Panc1 (cell line): ENCODE results near the gene STXBP3. TPM values are rescaled to one million over a fixed set of nuclear protein-coding genes. Genes with fewer than 3 reads are reported as not detected.

Experiments used
- ATAC-seq: fragments of 200-7000 bp; cut with Tn5 transposase; 2 replicates; pipeline ENCODE4 v1.9.1; 2020; ENCODE audit warnings: mild to moderate bottlenecking, moderate library complexity
- BruUV-seq: library from RNA; stranded (reverse); fragments of 400-500 nt; replicated peaks from 2 replicates; lab custom pipeline; 2021; lab: Mats Ljungman, UMichigan
- CTCF ChIA-PET: fragments of 300-600 bp; sonication (Branson Sonifier 250); formaldehyde crosslinking; loops from one replicate; lab custom pipeline; 2022; ENCODE audit warnings: antibody characterized with exemption; lab: Charles Lee
- POLR2A ChIA-PET: fragments of 300-600 bp; sonication (Branson Sonifier 250); formaldehyde crosslinking; loops from one replicate; lab custom pipeline; 2022; ENCODE audit warnings: antibody characterized with exemption; lab: Charles Lee
- DNase-seq: peaks from one replicate; pipeline ENCODE4 v3.0.0-alpha.2; 2010; ENCODE audit warnings: low read depth, low spot score
- H3K27ac ChIP-seq: 2 replicates; pipeline ENCODE4 v1.5.1; 2011; ENCODE audit warnings: mild to moderate bottlenecking, low read length, inconsistent platforms
- H3K27me3 ChIP-seq: fragments of 200-500 bp; sonication (Bioruptor generic); 2 replicates; pipeline ENCODE4 v1.6.0; 2014; ENCODE audit warnings: low read length, inconsistent platforms; ENCODE audit not compliant: control insufficient read depth, insufficient read depth
- H3K36me3 ChIP-seq: fragments of 200-500 bp; sonication (Bioruptor generic); 2 replicates; pipeline ENCODE4 v1.5.1; 2014; ENCODE audit warnings: inconsistent platforms, mild to moderate bottlenecking, low read length, moderate library complexity; ENCODE audit not compliant: control insufficient read depth, insufficient read depth
- H3K4me1 ChIP-seq: 2 replicates; pipeline ENCODE4 v1.5.1; 2011; ENCODE audit warnings: inconsistent platforms, mild to moderate bottlenecking, low read length, moderate library complexity; ENCODE audit not compliant: control insufficient read depth, insufficient read depth
- H3K4me3 ChIP-seq, 2 experiments: 2 replicates each; pipeline ENCODE4 v1.5.1; 2011 to 2012; ENCODE audit warnings: low read depth in 2 of 2, low read length in 2 of 2, mild to moderate bottlenecking in 2 of 2, inconsistent platforms in 1 of 2, moderate library complexity in 1 of 2
- H3K9me3 ChIP-seq: fragments of 200-500 bp; sonication (Bioruptor generic); 2 replicates; pipeline ENCODE4 v1.5.1; 2014; ENCODE audit warnings: low read depth, mild to moderate bottlenecking, inconsistent platforms, low read length, moderate library complexity; ENCODE audit not compliant: control insufficient read depth, insufficient read depth
- CTCF ChIP-seq: fragments of 450-650 bp; IDR thresholded peaks from 2 replicates; pipeline ENCODE4 v1.5.1; 2017; ENCODE audit warnings: mild to moderate bottlenecking
- POLR2AphosphoS5 ChIP-seq: IDR thresholded peaks from 2 replicates; pipeline ENCODE4 v1.6.1; 2012; ENCODE audit warnings: mild to moderate bottlenecking, low read depth, low read length, moderate library complexity
- REST ChIP-seq, 2 experiments: IDR thresholded peaks; 2 replicates each; pipeline ENCODE4 v1.6.1; 2011 to 2012; ENCODE audit warnings: low read depth in 2 of 2, control low read depth in 1 of 2, low read length in 1 of 2, mild to moderate bottlenecking in 1 of 2, moderate library complexity in 1 of 2; ENCODE audit not compliant: insufficient read depth in 1 of 2
- SIN3A ChIP-seq: IDR thresholded peaks from 2 replicates; pipeline ENCODE4 v1.6.1; 2012; ENCODE audit warnings: low read depth, mild to moderate bottlenecking, low read length, moderate library complexity, borderline replicate concordance; ENCODE audit not compliant: insufficient read depth
- TCF7L2 ChIP-seq: IDR thresholded peaks from 2 replicates; pipeline ENCODE4 v1.6.1; 2011; ENCODE audit warnings: mild to moderate bottlenecking, low read depth, low read length, inconsistent platforms
- in situ Hi-C: cut with HindIII; loops from 2 replicates; pipeline ENCODE4 v1.10.0; 2016; ENCODE audit warnings: low sequenced_read_pairs, low pct_unique_long_range_greater_than_20kb
- intact Hi-C: fragments of 100-400 bp; cut with micrococcal nuclease; formaldehyde crosslinking; loops from one replicate; pipeline ENCODE4 v1.10.0; 2022; ENCODE audit not compliant: unreplicated experiment
- total RNA-seq: library from RNA; stranded (reverse); gene quantifications from one replicate; pipeline ENCODE4 v1.2.1, GENCODE V29; 2021; ENCODE audit not compliant: unreplicated experiment

The STXBP3 gene
- total RNA-seq, 1 experiment from 2014 or later = 27.7 TPM

DNA sequence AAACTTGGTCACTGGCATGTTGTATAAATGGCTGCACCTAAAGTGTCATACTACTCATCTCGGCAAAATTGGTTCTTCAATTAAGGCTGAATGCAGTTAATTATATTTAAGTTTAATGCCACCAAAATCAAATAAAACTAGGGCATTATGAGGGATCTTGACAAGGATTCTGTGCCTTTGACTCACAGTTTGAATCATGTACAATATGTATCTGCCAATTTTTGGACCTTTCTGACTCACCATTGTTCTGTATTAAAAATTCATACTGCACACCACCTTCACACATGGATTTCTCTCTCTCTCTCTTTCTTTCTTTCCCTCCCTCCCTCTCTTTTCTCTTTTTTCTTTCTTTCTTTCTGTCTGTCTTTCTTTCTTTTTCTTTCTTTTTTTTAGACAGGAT is 14.1 kb upstream of the STXBP3 start:
- DNase-seq (no peak), ATAC-seq (no peak)
- Histone ChIP-seq H3K4me3 (no peak overlapping the region), H3K27me3 (no peaks in the 10 kb centered on the region), H3K36me3 (no peaks in the 10 kb centered on the region), H3K9me3 (no peaks in the 10 kb centered on the region), H3K27ac (no peak overlapping the region), H3K4me1 (no peaks in the 10 kb centered on the region)
- intact Hi-C loops (no loop called here), in situ Hi-C loops (no loop called here)
- ChIA-PET POLR2A (no interaction called here), CTCF (no interaction called here)
- no TSS peak for BruUV-seq
- no peak for TF ChIP-seq SIN3A
- no peak for TF ChIP-seq TCF7L2
- TF ChIP-seq CTCF = no peak
- no peak for TF ChIP-seq POLR2AphosphoS5
- TF ChIP-seq REST (IDR thresholded peaks at IDR 0.05; ENCODE audit: insufficient read depth in 1 of 2, low read depth in 2 of 2, low read length in 1 of 2) = no peak

DNA sequence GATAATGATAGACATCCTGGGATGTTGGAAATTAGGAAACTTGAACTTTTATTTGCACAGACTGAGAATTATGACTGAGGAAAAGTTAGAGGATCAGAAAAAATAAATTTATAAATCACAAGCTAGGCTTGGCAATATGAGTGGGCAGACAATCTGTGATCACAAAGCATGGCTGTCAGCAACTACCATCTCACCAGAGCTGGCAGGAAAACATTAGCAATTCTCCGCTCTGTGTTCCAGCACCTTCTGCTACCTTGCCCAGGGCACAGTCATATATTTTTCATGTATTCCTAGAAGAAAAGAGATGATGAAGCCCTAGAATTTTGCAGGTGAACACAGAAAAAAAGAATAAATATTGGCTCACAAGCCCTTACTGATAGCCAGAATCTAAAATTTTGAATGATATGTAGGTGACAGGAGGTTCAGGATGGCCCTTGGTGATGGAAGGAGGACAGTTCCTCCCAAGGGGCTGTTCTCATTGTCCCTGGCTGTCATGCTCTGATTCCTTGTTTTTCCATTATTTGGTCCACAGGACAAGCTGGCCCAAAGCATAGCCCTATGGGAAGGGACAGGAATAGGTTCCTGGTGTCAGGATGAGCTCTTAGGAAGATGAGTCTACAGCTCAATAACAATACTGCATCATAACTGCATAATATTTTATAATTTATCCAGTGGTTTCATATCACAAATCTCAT is 12.2 kb upstream of the STXBP3 start:
- Histone ChIP-seq H3K4me1 (no peaks in the 10 kb centered on the region), H3K27ac (no peak overlapping the region), H3K4me3 (no peak overlapping the region), H3K36me3 (no peaks in the 10 kb centered on the region), H3K27me3 (no peaks in the 10 kb centered on the region), H3K9me3 (no peaks in the 10 kb centered on the region)
- DNase-seq = no peak
- no peak for ATAC-seq
- in situ Hi-C loops (no loop called here), intact Hi-C loops (no loop called here)
- POLR2A ChIA-PET = interaction anchor here (1.0 kb wide), 1 partner anchor 350 kb away, joined by 6 read pairs; no protein-coding TSS in a partner anchor
- TF ChIP-seq POLR2AphosphoS5 (no peak), REST (IDR thresholded peaks at IDR 0.05; ENCODE audit: insufficient read depth in 1 of 2, low read depth in 2 of 2, low read length in 1 of 2) (no peak), TCF7L2 (no peak), CTCF (no peak), SIN3A (no peak)
- CTCF ChIA-PET = no interaction called here
- BruUV-seq = no TSS peak
